Heart right ventricle (tissue), 16 donors: ENCODE results near the gene TFF3. TPM values are rescaled to one million over a fixed set of nuclear protein-coding genes. Genes with fewer than 3 reads are reported as not detected.

ENCODE experiments used
- ATAC-seq, 8 donors: fragments of 200-7000 bp; cut with Tn5 transposase; one replicate each; pipeline ENCODE4 v1.9.1; 2020; ENCODE audit warnings: mild to moderate bottlenecking in 8 of 8, moderate library complexity in 8 of 8, moderate number of reproducible peaks in 1 of 8
- DNase-seq, 2 donors: peaks; one replicate each; pipeline ENCODE4 v3.0.0-alpha.2; 2020
- H3K27ac ChIP-seq, 10 donors: fragments of 200-600 bp; sonication (generic) in 2 of 10; one replicate each; pipeline versions ENCODE4 v1.5.0 to v1.8.0; 2020 to 2022; ENCODE audit warnings: mild to moderate bottlenecking in 3 of 10
- H3K27me3 ChIP-seq, 7 donors: fragments of 200-600 bp; one replicate each; pipeline ENCODE4 v1.8.0; 2021 to 2022; ENCODE audit warnings: mild to moderate bottlenecking in 2 of 7
- H3K36me3 ChIP-seq, 9 donors: fragments of 200-600 bp; sonication (generic) in 1 of 9; one replicate each; pipeline versions ENCODE4 v1.5.0 to v1.8.0; 2020 to 2022; ENCODE audit warnings: mild to moderate bottlenecking in 2 of 9
- H3K4me1 ChIP-seq, 9 donors: fragments of 200-600 bp; sonication (generic) in 1 of 9; one replicate each; pipeline versions ENCODE4 v1.5.0 to v1.8.0; 2020 to 2022; ENCODE audit warnings: mild to moderate bottlenecking in 4 of 9
- H3K4me3 ChIP-seq, 10 donors: fragments of 200-600 bp; sonication (generic) in 2 of 10; one replicate each; pipeline versions ENCODE4 v1.5.0 to v1.8.0; 2020 to 2022; ENCODE audit warnings: mild to moderate bottlenecking in 7 of 10, moderate library complexity in 2 of 10
- H3K9me3 ChIP-seq, 11 donors: fragments of 200-600 bp in 10 of 11; sonication (generic) in 2 of 11; one replicate each; pipeline versions ENCODE4 v1.5.0 to v1.8.0; 2013 to 2022; ENCODE audit warnings: mild to moderate bottlenecking in 2 of 11, control low read depth in 1 of 11, moderate library complexity in 1 of 11
- WGBS, 2 donors: extraction: QIAGEN DNeasy Blood & Tissue Kit; methylation state at CpG; one replicate each; pipeline ENCODE4 v1.1.7; 2013; ENCODE audit warnings: inconsistent platforms in 1 of 2; 5-methylcytosine and 5-hydroxymethylcytosine counted together
- intact Hi-C, 10 donors: fragments of 100-400 bp; cut with DNase I; formaldehyde crosslinking; loops; one replicate each; pipeline versions ENCODE4 v1.11.1 to v1.14.2; 2022
- polyA plus RNA-seq, 2 donors: library from polyadenylated mRNA; stranded (reverse); fragments of 200-250 nt; gene quantifications; one replicate each; pipeline ENCODE4 v1.2.3, GENCODE V29; 2013
- total RNA-seq, 10 donors: library from RNA; stranded (reverse); fragmentation: NEBNext Ultra II Directional in 3 of 10; extraction: Animal tissue kit (Norgen Biotek cat#: 25700) in 3 of 10; gene quantifications; one replicate each; pipeline versions ENCODE4 v1.2.1 to v1.2.4, GENCODE V29; 2021 to 2023
- TF ChIP-seq, protein P1 (sequence below), 9 donors: fragments of 200-600 bp; sonication (generic) in 2 of 9; IDR thresholded peaks; one replicate each; pipeline versions ENCODE4 v1.5.0 to v1.8.0; 2021 to 2022; ENCODE audit warnings: antibody characterized with exemption in 9 of 9, mild to moderate bottlenecking in 5 of 9, moderate library complexity in 1 of 9
- donor health status: Arrhythmogenic right ventricular cardiomyopathy.
- donor health status: ischemic (EF 13 %, LVEDD 7.1; RV severe dilation, severe dysfunction).
- donor health status: healthy with polysubstance abuse.
- donor health status: DM: no; HTN: yes; CAD: no.
- donor health status: DM: no; HTN: no; CAD: no.
- donor health status: ischemic (EF 25% LVEDD 6.9; RV normal size, moderate dysfunction).
- donor health status: ischemic (EF 25% LVEDD 5.7; RV mildly dilated, moderate dysfunction).
- donor health status: healthy.
- donor health status: DM: yes; HTN: yes; CAD: no.
- donor health status: Ischemic cardiomyopathy.
- donor health status: ischemic (EF 35%, LVEDD 5.7; RV mildly dilated, moderate dysfunction).
- donor health status: nonischemic (EF 11% LVEDD 7.7; RV severe dilation, severe dysfunction).
- donor health status: DM: yes; HTN: yes; CAD: no.
- donor health status: PGD.
- donor health status: ischemic (EF 29% LVEDD 5.4; RV normal size, mild dysfunction).
- donor health status: nonischemic (EF 23%, LVEDD 6.1; RV moderate dilation, normal function).

Gene TFF3
- total and polyA plus RNA-seq, 12 donors: 0.90 to 7.9 (median 2.7) TPM

DNA sequence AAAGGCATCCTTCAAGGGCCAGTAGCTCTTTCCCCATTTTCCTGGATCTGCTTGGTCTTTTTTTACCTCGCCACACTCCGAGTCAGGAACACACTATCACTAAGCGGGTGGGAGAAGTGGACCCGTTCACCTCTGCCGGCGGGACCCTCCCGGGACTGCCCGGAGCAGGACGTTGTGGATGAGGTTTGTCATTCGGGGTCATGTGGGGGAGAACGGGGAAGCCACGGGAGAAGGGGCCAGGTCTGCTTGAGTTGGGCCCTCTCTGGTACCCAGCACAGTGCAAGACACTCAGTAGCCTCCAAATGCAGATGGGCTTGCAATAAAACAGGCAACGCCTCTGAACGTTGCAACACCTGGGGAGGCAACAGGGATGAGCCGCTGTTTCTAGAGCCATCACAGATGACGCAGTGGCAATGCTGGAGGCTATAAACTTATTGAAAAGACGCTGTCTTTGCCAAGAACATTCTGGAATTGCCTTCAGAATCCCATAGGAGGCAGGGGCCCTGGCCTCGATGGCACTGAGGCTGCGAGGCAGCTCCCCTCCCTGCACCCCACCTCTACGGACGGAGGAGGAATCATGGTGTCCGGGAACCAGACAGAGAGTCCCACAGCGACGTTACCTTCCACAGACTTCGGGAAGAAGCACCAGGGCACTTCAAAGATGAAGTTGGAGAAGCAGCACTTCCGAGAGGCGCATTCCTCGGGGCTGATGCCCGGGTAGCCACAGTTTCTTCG lies 31.8 kb upstream of the TFF3 start:
- Histone ChIP-seq H3K36me3 (no peaks in the 10 kb centered on the region), H3K4me3 (no peak overlapping the region), H3K27me3 (peaks cover 0 to 29% (median 9%) of the 10 kb centered on the region in 7 donors), H3K9me3 (no peaks in the 10 kb centered on the region), H3K4me1 (no peaks in the 10 kb centered on the region), H3K27ac (no peak overlapping the region)
- no peak for DNase-seq
- 88 to 89% methylated on average over 30 of the region's 30 CpGs for WGBS, 2 donors
- TF ChIP-seq, protein P1, sequence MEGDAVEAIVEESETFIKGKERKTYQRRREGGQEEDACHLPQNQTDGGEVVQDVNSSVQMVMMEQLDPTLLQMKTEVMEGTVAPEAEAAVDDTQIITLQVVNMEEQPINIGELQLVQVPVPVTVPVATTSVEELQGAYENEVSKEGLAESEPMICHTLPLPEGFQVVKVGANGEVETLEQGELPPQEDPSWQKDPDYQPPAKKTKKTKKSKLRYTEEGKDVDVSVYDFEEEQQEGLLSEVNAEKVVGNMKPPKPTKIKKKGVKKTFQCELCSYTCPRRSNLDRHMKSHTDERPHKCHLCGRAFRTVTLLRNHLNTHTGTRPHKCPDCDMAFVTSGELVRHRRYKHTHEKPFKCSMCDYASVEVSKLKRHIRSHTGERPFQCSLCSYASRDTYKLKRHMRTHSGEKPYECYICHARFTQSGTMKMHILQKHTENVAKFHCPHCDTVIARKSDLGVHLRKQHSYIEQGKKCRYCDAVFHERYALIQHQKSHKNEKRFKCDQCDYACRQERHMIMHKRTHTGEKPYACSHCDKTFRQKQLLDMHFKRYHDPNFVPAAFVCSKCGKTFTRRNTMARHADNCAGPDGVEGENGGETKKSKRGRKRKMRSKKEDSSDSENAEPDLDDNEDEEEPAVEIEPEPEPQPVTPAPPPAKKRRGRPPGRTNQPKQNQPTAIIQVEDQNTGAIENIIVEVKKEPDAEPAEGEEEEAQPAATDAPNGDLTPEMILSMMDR (IDR thresholded peaks at IDR 0.05): no peak
- intact Hi-C loops: loop anchor here in 3 of 10 donors (10.0 kb wide), 2 partner anchors 88 to 98 kb away; no protein-coding TSS in a partner anchor
- no peak for ATAC-seq

DNA sequence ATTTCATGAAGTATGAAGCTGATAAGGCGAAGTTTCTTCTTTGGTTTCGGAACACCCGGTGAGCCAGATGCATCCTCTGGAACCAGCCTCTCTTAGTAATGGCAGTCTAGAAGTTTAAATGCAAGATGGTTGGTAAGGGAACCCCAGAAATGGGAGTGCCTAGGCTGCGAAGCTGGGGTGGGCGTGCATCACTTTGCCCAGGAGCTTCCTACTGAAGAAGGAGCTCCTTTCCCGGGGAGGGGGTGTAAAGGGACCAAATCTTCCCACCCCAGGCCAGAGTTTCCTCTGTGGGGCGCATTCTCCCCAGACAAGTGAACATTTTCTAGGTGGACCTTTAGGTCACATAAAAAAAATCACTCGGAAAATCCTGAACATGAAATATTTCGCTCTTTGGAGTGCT lies 31.2 kb upstream of the TFF3 start:
- H3K27ac ChIP-seq: no peak overlapping the region
- 87 to 92% methylated on average over 9 of the region's 9 CpGs for WGBS, 2 donors
- intact Hi-C loops: loop anchor here in 3 of 10 donors (10.0 kb wide), 2 partner anchors 88 to 98 kb away; no protein-coding TSS in a partner anchor
- no peaks in the 10 kb centered on the region for H3K9me3 ChIP-seq
- no peaks in the 10 kb centered on the region for H3K4me1 ChIP-seq
- no peak overlapping the region for H3K4me3 ChIP-seq
- DNase-seq (no peak), ATAC-seq (no peak)
- no peaks in the 10 kb centered on the region for H3K36me3 ChIP-seq
- TF ChIP-seq, protein P1 (IDR thresholded peaks at IDR 0.05): no peak
- peaks cover 0 to 29% (median 9%) of the 10 kb centered on the region in 7 donors for H3K27me3 ChIP-seq

DNA sequence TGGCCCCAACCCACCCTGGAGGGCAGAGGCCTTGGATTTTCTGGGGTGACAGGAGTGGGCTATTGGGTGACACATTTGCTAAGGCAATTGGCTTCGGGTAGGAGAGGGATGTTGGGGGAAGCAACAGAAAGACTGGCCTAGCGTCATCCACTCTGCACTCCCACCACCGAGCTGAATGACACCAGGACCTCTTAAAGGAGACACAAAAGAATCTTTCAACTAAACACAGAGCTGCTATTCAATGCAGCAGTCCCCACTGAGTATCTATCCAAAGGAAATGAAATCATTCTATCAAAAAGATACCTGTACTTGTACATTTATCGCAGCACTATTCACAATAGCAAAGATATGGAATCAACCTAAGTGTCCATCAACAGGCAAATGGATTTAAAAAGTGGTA lies 29.4 kb upstream of the TFF3 start:
- H3K4me1 ChIP-seq: no peaks in the 10 kb centered on the region
- no peaks in the 10 kb centered on the region for H3K9me3 ChIP-seq
- H3K4me3 ChIP-seq: no peak overlapping the region
- no peak for DNase-seq
- WGBS, 2 donors: 68 to 71% methylated on average over 4 of the region's 4 CpGs
- intact Hi-C loops: loop anchor here in 3 of 10 donors (10.0 kb wide), 2 partner anchors 90 to 100 kb away; no protein-coding TSS in a partner anchor
- peaks cover 0 to 29% (median 9%) of the 10 kb centered on the region in 7 donors for H3K27me3 ChIP-seq
- no peaks in the 10 kb centered on the region for H3K36me3 ChIP-seq
- ATAC-seq: no peak
- H3K27ac ChIP-seq: no peak overlapping the region
- TF ChIP-seq, protein P1 (IDR thresholded peaks at IDR 0.05): no peak

DNA sequence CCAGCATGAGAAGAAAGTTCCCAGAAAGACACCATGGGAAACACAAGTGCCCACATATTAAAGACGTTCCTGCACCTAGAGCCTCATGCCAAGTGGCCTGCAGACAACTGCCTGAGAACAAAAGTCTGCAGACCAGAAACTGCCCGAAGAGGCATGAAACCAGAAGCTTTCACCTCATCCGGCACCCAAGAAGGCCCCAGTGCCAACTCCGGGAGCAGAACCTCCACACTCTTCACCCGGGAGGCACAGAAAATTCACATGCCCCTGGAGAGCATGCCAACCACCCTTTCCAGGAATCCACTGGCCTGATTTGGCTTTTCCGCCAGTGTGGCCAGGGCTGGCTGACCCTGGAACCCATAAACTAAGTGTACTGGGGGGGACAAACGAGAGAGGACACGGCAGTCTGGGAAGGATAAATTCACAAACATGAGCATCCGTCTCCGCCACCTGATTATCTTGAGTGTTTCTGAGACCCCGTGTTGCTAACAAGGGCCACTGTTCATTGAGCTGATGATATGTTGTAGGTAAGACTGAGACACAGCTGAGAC lies 28.8 kb upstream of the TFF3 start:
- Histone ChIP-seq H3K4me3 (no peak overlapping the region), H3K4me1 (no peaks in the 10 kb centered on the region), H3K27me3 (peaks cover 0 to 29% (median 7%) of the 10 kb centered on the region in 7 donors), H3K27ac (no peak overlapping the region), H3K36me3 (no peaks in the 10 kb centered on the region), H3K9me3 (no peaks in the 10 kb centered on the region)
- DNase-seq (no peak), ATAC-seq (no peak)
- intact Hi-C loops: loop anchor here in 3 of 10 donors (10.0 kb wide), 2 partner anchors 91 to 101 kb away; no protein-coding TSS in a partner anchor
- TF ChIP-seq, protein P1 (IDR thresholded peaks at IDR 0.05): no peak
- 80 to 90% methylated on average over 11 of the region's 11 CpGs for WGBS, 2 donors
